Gastroesophageal sphincter (tissue), 4 donors: ENCODE results near the gene LTBP2. TPM values are rescaled to one million over a fixed set of nuclear protein-coding genes. Genes with fewer than 3 reads are reported as not detected.

Source experiments
- ATAC-seq: fragments of 150-250 bp; one replicate; pipeline ENCODE4 v1.9.1; 2016; ENCODE audit warnings: mild to moderate bottlenecking, moderate library complexity
- H3K27ac ChIP-seq, 4 donors: fragments of 200-600 bp; sonication (generic) in 3 of 4; 1 replicate in 3 of 4; 2 replicates in 1 of 4; pipeline ENCODE4 v1.5.1; 2016 to 2019
- H3K27me3 ChIP-seq: fragments of 200-600 bp; sonication (generic); one replicate; pipeline ENCODE4 v1.5.1; 2019
- H3K36me3 ChIP-seq, 2 donors: fragments of 200-600 bp; sonication (generic); one replicate each; pipeline ENCODE4 v1.5.1; 2019; ENCODE audit warnings: control low read depth in 1 of 2
- H3K4me1 ChIP-seq, 3 donors: fragments of 200-600 bp; sonication (generic); 1 replicate in 2 of 3; 2 replicates in 1 of 3; pipeline ENCODE4 v1.5.1; 2016 to 2019; ENCODE audit warnings: control low read depth in 2 of 3
- H3K4me3 ChIP-seq, 2 donors: fragments of 200-600 bp; sonication (generic); one replicate each; pipeline ENCODE4 v1.5.1; 2019; ENCODE audit warnings: mild to moderate bottlenecking in 1 of 2, moderate library complexity in 1 of 2
- H3K9me3 ChIP-seq, 3 donors: fragments of 200-600 bp; sonication (generic); one replicate each; pipeline ENCODE4 v1.5.1; 2017 to 2019; ENCODE audit warnings: control low read depth in 2 of 3
- CTCF ChIP-seq, 4 experiments: fragments of 200-600 bp in 2 of 4; fragments of 450-650 bp in 2 of 4; sonication (generic) in 1 of 4; IDR thresholded peaks; one replicate each; pipeline ENCODE4 v1.5.1; 2017 to 2019; ENCODE audit warnings: antibody characterized with exemption in 4 of 4, mild to moderate bottlenecking in 2 of 4, moderate library complexity in 2 of 4
- EP300 ChIP-seq: sonication (generic); formaldehyde crosslinking; IDR thresholded peaks from one replicate; pipeline ENCODE4 v1.6.1; 2017; ENCODE audit warnings: antibody characterized with exemption, mild to moderate bottlenecking
- POLR2A ChIP-seq, 2 donors: fragments of 450-650 bp; IDR thresholded peaks; one replicate each; pipeline ENCODE4 v1.6.1; 2017; ENCODE audit warnings: antibody characterized with exemption in 2 of 2, mild to moderate bottlenecking in 2 of 2, moderate library complexity in 1 of 2
- POLR2AphosphoS5 ChIP-seq: sonication (generic); formaldehyde crosslinking; IDR thresholded peaks from one replicate; pipeline ENCODE4 v1.6.1; 2017; ENCODE audit warnings: antibody characterized with exemption
- WGBS, 2 donors: methylation state at CpG; one replicate each; pipeline ENCODE4 v1.1.5; 2018; ENCODE audit warnings: low coverage in 1 of 2; 5-methylcytosine and 5-hydroxymethylcytosine counted together
- total RNA-seq, 4 donors: library from RNA; depleted of rRNA; stranded (reverse); fragments of >200 nt; gene quantifications; one replicate each; pipeline ENCODE4 v1.1.0, GENCODE V29; 2016

LTBP2 gene
- total RNA-seq, 4 donors from 2014 or later: 45.9 to 158 (median 88.4) TPM

- no peak for ATAC-seq
- H3K4me1 ChIP-seq: peaks cover 0 to 63% (median 31%) of the 10 kb centered on the region in 3 donors
- no peaks in the 10 kb centered on the region for H3K9me3 ChIP-seq
- peak overlapping the region; percentile 7 to 80 (median 80) for H3K27ac ChIP-seq
- 53% methylated on average over 4 of the region's 8 CpGs; no CpG with 5 or more reads in 1 of the 2 donors for WGBS, 2 donors
- H3K36me3 ChIP-seq: peaks cover 0 to 22% of the 10 kb centered on the region in 2 donors
- TF ChIP-seq POLR2AphosphoS5: no peak
- TF ChIP-seq EP300: no peak
- TF ChIP-seq POLR2A (IDR thresholded peaks at IDR 0.05): no peak
- TF ChIP-seq CTCF (IDR thresholded peaks at IDR 0.05): no peak
- H3K4me3 ChIP-seq: no peak overlapping the region
- no peaks in the 10 kb centered on the region for H3K27me3 ChIP-seq
These were observed 12.1 kb downstream of the LTBP2 start for GRCh38 chr14:74599946-74600345.

GRCh38 chr14:74599321-74599761 lies 12.7 kb downstream of the LTBP2 start:
- 22 to 46% methylated on average over 2 to 5 of the region's 9 CpGs for WGBS, 2 donors
- peak; percentile 48 for ATAC-seq
- peaks cover 0 to 22% of the 10 kb centered on the region in 2 donors for H3K36me3 ChIP-seq
- peak overlapping the region; percentile 7 to 80 (median 80) for H3K27ac ChIP-seq
- TF ChIP-seq POLR2A (IDR thresholded peaks at IDR 0.05) (no peak), POLR2AphosphoS5 (peak; percentile 37), EP300 (no peak), CTCF (IDR thresholded peaks at IDR 0.05) (no peak)
- peaks cover 0 to 64% (median 37%) of the 10 kb centered on the region in 3 donors for H3K4me1 ChIP-seq
- no peaks in the 10 kb centered on the region for H3K27me3 ChIP-seq
- H3K4me3 ChIP-seq: no peak overlapping the region
- H3K9me3 ChIP-seq: no peaks in the 10 kb centered on the region

DNA sequence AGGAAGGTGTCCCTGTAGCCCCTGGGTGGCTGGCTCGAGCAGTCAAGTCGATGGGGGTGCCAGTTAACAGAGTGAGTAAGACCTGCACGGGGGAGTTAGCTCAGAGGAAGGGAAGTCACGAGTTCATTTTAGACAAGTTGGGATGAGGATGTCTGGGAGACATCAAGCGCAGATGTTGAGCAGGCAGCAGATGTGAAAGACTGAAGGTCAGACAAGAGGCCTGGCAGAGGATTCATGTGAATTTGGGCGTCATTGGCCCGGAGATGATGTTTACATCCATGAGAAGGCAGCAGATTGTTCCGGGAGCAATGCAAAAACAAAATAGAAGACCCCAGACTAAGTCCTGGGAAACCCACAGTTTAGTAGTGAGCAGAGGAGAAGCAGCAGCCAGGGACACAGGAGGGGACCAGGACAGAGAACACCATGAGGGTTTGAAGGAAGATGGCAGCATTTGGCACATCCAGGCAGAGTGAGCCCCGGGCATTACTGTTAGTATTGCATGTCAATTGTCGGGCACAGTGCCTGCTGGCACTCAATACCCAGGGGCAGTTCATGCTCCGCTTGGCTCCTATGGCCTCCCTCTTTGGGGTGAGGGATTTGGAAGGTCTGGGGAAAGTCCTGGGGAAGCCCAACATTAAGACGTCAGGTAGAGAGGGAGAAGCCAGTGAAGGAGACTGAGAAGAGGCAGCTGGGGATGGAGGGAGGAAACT lies 15.1 kb downstream of the LTBP2 start:
- Histone ChIP-seq H3K9me3 (no peaks in the 10 kb centered on the region), H3K4me3 (no peak overlapping the region), H3K4me1 (peaks cover 3 to 89% (median 50%) of the 10 kb centered on the region in 3 donors), H3K27me3 (no peaks in the 10 kb centered on the region), H3K27ac (peak overlapping the region in 3 of 4 donors; percentile 50 to 80 (median 79)), H3K36me3 (peaks cover 0 to 4% of the 10 kb centered on the region in 2 donors)
- 32 to 49% methylated on average over 8 to 9 of the region's 12 CpGs for WGBS, 2 donors
- TF ChIP-seq POLR2AphosphoS5 (peak; percentile 81), EP300 (no peak), CTCF (IDR thresholded peaks at IDR 0.05) (no peak), POLR2A (IDR thresholded peaks at IDR 0.05) (no peak)
- ATAC-seq: peak; percentile 36

DNA sequence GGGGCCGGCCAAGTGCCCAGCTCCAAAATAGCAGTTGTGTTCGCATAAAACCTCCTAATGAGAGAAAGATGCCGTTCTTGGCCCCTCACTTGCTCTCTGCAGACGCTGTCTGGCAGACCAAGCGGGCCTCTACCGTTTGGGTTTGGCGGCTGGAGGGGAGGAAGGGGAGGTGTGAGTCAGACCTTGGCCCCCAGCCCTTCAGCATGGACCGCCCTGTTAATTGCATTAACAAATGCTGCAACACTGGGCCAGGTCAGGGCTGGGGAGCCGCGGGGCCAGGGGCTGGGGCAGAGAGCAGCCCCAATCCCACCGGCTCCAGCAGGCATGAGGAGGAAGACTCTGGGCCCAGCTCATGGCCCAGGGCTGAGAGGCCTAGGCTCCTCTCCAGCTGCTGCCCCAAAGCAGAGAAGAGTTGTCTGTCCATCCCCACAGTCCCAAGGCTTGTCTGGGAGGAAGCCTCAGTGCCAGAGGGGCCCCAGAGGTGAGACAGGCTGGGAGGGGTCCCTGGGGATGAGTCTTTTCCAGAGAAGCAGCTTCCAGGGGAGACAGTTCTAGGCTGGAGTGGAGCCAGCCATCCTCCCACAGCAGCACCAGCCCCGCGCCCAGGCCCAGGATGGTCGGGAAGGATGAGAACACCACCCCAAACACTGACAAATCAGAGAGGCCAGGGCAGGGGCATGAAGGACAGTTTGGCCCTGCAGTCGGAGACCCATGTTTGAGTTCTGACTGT lies 16.9 kb downstream of the LTBP2 start:
- TF ChIP-seq POLR2AphosphoS5 (peak; percentile 61), POLR2A (IDR thresholded peaks at IDR 0.05) (no peak)
- no peaks in the 10 kb centered on the region for H3K9me3 ChIP-seq
- peaks cover 3 to 94% (median 51%) of the 10 kb centered on the region in 3 donors for H3K4me1 ChIP-seq
- H3K27me3 ChIP-seq: no peaks in the 10 kb centered on the region
- peak; percentile 77 for ATAC-seq
- no peak overlapping the region for H3K4me3 ChIP-seq
- peak overlapping the region; percentile 35 to 80 (median 80) for H3K27ac ChIP-seq
- H3K36me3 ChIP-seq: no peaks in the 10 kb centered on the region
- WGBS, 2 donors: 50 to 100% methylated on average over 1 to 2 of the region's 15 CpGs

GRCh38 chr14:74594606-74595005 lies 17.4 kb downstream of the LTBP2 start:
- ATAC-seq: no peak
- Histone ChIP-seq H3K27me3 (no peaks in the 10 kb centered on the region), H3K36me3 (no peaks in the 10 kb centered on the region), H3K27ac (peak overlapping the region; percentile 35 to 80 (median 80)), H3K4me1 (peaks cover 3 to 90% (median 46%) of the 10 kb centered on the region in 3 donors), H3K4me3 (no peak overlapping the region), H3K9me3 (no peaks in the 10 kb centered on the region)
- WGBS, 2 donors: no CpG with 5 or more reads among the region's 5 CpGs
- TF ChIP-seq CTCF (IDR thresholded peaks at IDR 0.05) (no peak), POLR2AphosphoS5 (no peak), EP300 (no peak), POLR2A (IDR thresholded peaks at IDR 0.05) (no peak)
